Keratinocyte (primary cell): ENCODE results near the gene C4orf51. TPM values are rescaled to one million over a fixed set of nuclear protein-coding genes. Genes with fewer than 3 reads are reported as not detected.
"Not testable (repeated sequence)": the region's sequence is repeated elsewhere in the genome, so short reads cannot be mapped to it uniquely, and the experiment has no call there.

Source experiments
- DNase-seq: peaks from one replicate; pipeline ENCODE4 v3.0.0-alpha.2; 2011; ENCODE audit warnings: low read depth, missing footprints, low spot score
- FAIRE-seq: peaks from 2 replicates; lab custom pipeline; 2011; peaks lifted over from hg19 to GRCh38; lab: Jason Lieb, UNC
- H2AFZ ChIP-seq: 2 replicates; pipeline ENCODE4 v1.6.0; 2012; ENCODE audit warnings: low read length, control low read depth, inconsistent platforms; ENCODE audit not compliant: control insufficient read depth
- H3K27ac ChIP-seq: 2 replicates; pipeline ENCODE4 v1.5.1; 2011; ENCODE audit warnings: low read length; ENCODE audit not compliant: control insufficient read depth, insufficient read depth
- H3K27me3 ChIP-seq: 3 replicates; pipeline ENCODE4 v1.6.0; 2011; ENCODE audit warnings: low read length; ENCODE audit not compliant: control insufficient read depth, insufficient read depth; ENCODE audit errors: extremely low read depth
- H3K36me3 ChIP-seq, 2 experiments: 2 replicates in 1 of 2; 3 replicates in 1 of 2; pipeline ENCODE4 v1.5.1; 2011; ENCODE audit warnings: low read length in 2 of 2, mild to moderate bottlenecking in 1 of 2; ENCODE audit not compliant: control insufficient read depth in 2 of 2, insufficient read depth in 2 of 2; ENCODE audit errors: extremely low read depth in 1 of 2
- H3K4me1 ChIP-seq: 3 replicates; pipeline ENCODE4 v1.5.1; 2011; ENCODE audit warnings: low read length; ENCODE audit not compliant: control insufficient read depth, insufficient read depth; ENCODE audit errors: extremely low read depth
- H3K4me2 ChIP-seq: 3 replicates; pipeline ENCODE4 v1.6.0; 2011; ENCODE audit warnings: low read depth, low read length; ENCODE audit not compliant: control insufficient read depth, insufficient read depth; ENCODE audit errors: extremely low read depth
- H3K4me3 ChIP-seq, 3 experiments: fragments of 200-600 bp in 1 of 3; sonication (generic) in 1 of 3; 2 replicates in 2 of 3; 3 replicates in 1 of 3; pipeline ENCODE4 v1.5.1; 2011 to 2016; ENCODE audit warnings: low read length in 3 of 3, mild to moderate bottlenecking in 3 of 3, control low read depth in 2 of 3, inconsistent platforms in 1 of 3, low read depth in 1 of 3, mixed read lengths in 1 of 3, mixed run types in 1 of 3, moderate library complexity in 1 of 3; ENCODE audit not compliant: control insufficient read depth in 2 of 3, insufficient read depth in 2 of 3; ENCODE audit errors: extremely low read depth in 1 of 3
- H3K79me2 ChIP-seq: 2 replicates; pipeline ENCODE4 v1.6.0; 2012; ENCODE audit warnings: low read length; ENCODE audit not compliant: control insufficient read depth, insufficient read depth
- H3K9ac ChIP-seq: 3 replicates; pipeline ENCODE4 v1.6.0; 2011; ENCODE audit warnings: low read length; ENCODE audit not compliant: control insufficient read depth, insufficient read depth; ENCODE audit errors: extremely low read depth
- H3K9me1 ChIP-seq: 3 replicates; pipeline ENCODE4 v1.6.0; 2011; ENCODE audit warnings: low read length; ENCODE audit not compliant: control insufficient read depth, insufficient read depth; ENCODE audit errors: extremely low read depth
- H3K9me3 ChIP-seq: 2 replicates; pipeline ENCODE4 v1.5.1; 2012; ENCODE audit warnings: low read depth, low read length; ENCODE audit not compliant: control insufficient read depth
- H4K20me1 ChIP-seq: 3 replicates; pipeline ENCODE4 v1.6.0; 2011; ENCODE audit warnings: low read length; ENCODE audit not compliant: control insufficient read depth, insufficient read depth; ENCODE audit errors: extremely low read depth
- CTCF ChIP-seq, 3 experiments: IDR thresholded peaks in 1 of 3; conservative IDR thresholded peaks in 1 of 3; optimal IDR thresholded peaks in 1 of 3; 2 replicates in 2 of 3; 3 replicates in 1 of 3; pipeline versions ENCODE3 to v1.5.1; 2011; ENCODE audit warnings: low read length in 3 of 3, mild to moderate bottlenecking in 3 of 3, moderate library complexity in 2 of 3, control low read depth in 1 of 3, inconsistent platforms in 1 of 3; ENCODE audit not compliant: insufficient read depth in 2 of 3; ENCODE audit errors: extremely low read depth in 1 of 3
- EZH2 ChIP-seq: IDR thresholded peaks from one replicate; pipeline ENCODE4 v1.6.1; 2012; ENCODE audit warnings: inconsistent platforms, mild to moderate bottlenecking, low read length, moderate library complexity
- dilution Hi-C: fragments of 300-500 bp; cut with MboI; formaldehyde crosslinking; loops from one replicate; pipeline ENCODE4 v1.7.0; 2020; ENCODE audit warnings: low sequenced_read_pairs; ENCODE audit not compliant: extremely low pct_ligation_motif_present
- polyA plus RNA-seq, 5 experiments: library from polyadenylated mRNA; depleted of rRNA in 3 of 5; stranded (reverse) in 3 of 5; stranded (forward) in 1 of 5; unstranded in 1 of 5; fragments of >200 nt; gene quantifications; 1 replicate in 1 of 5; 2 replicates in 3 of 5; 3 replicates in 1 of 5; pipeline versions ENCODE4 v1.2.1 to v1.2.3, GENCODE V29; 2011 to 2012; ENCODE audit warnings: missing spikeins in 2 of 5, low read depth in 1 of 5, low replicate concordance in 1 of 5

The C4orf51 gene
- polyA plus RNA-seq, 1 donor (not counting 4 experiments of a cell fraction or from before 2014, with no cell fraction given), result not detected

- H2AFZ ChIP-seq, result no peak overlapping the region
- TF ChIP-seq CTCF (optimal IDR thresholded peaks at IDR 0.05 in 1 of 3, IDR thresholded peaks at IDR 0.05 in 1 of 3, conservative IDR thresholded peaks at IDR 0.05 in 1 of 3; ENCODE audit: extremely low read depth in 1 of 3, insufficient read depth in 2 of 3, low read length in 3 of 3) (no peak), EZH2 (no peak)
- H3K27me3 ChIP-seq, result no peaks in the 10 kb centered on the region
- FAIRE-seq, result no peak
- no peaks in the 10 kb centered on the region for H4K20me1 ChIP-seq
- no peak overlapping the region for H3K27ac ChIP-seq
- peaks cover 1 to 4% of the 10 kb centered on the region in 2 experiments for H3K36me3 ChIP-seq
- H3K4me3 ChIP-seq, result no peak overlapping the region
- no peak overlapping the region for H3K4me2 ChIP-seq
- no peaks in the 10 kb centered on the region for H3K79me2 ChIP-seq
- DNase-seq, result no peak
- H3K9me3 ChIP-seq, result no peaks in the 10 kb centered on the region
- dilution Hi-C loops, result no loop called here
- H3K9ac ChIP-seq, result no peak overlapping the region
- H3K4me1 ChIP-seq, result peaks cover 5% of the 10 kb centered on the region
- H3K9me1 ChIP-seq, result no peaks in the 10 kb centered on the region
Measured at GRCh38 chr4:145635630-145636029, 44.3 kb upstream of the C4orf51 start.

- H3K27me3 ChIP-seq, result no peaks in the 10 kb centered on the region
- no peak for FAIRE-seq
- dilution Hi-C loops, result no loop called here
Measured at GRCh38 chr4:145639186-145639698, 40.7 kb upstream of the C4orf51 start.

GRCh38 chr4:145640236-145640635 is 39.7 kb upstream of the C4orf51 start:
- H3K4me1 ChIP-seq, H3K4me2 ChIP-seq, H3K4me3 ChIP-seq, DNase-seq, H3K27me3 ChIP-seq, dilution Hi-C loops, H3K9ac ChIP-seq, H3K9me3 ChIP-seq, H2AFZ ChIP-seq, H3K9me1 ChIP-seq, FAIRE-seq, H4K20me1 ChIP-seq, H3K36me3 ChIP-seq, H3K27ac ChIP-seq, H3K79me2 ChIP-seq: not testable (repeated sequence)

More at GRCh38 chr4:145639186-145639698, 40.7 kb upstream of the C4orf51 start:
- Histone ChIP-seq H4K20me1 (no peaks in the 10 kb centered on the region), H3K36me3 (peaks cover 1 to 4% of the 10 kb centered on the region in 2 experiments), H3K79me2 (no peaks in the 10 kb centered on the region), H3K4me2 (no peak overlapping the region), H3K9me3 (no peaks in the 10 kb centered on the region), H2AFZ (no peak overlapping the region), H3K9ac (no peak overlapping the region), H3K4me1 (no peaks in the 10 kb centered on the region), H3K9me1 (no peaks in the 10 kb centered on the region), H3K4me3 (no peak overlapping the region), H3K27ac (no peak overlapping the region)
- DNase-seq, result no peak
- TF ChIP-seq CTCF (optimal IDR thresholded peaks at IDR 0.05 in 1 of 3, IDR thresholded peaks at IDR 0.05 in 1 of 3, conservative IDR thresholded peaks at IDR 0.05 in 1 of 3; ENCODE audit: extremely low read depth in 1 of 3, insufficient read depth in 2 of 3, low read length in 3 of 3) (no peak), EZH2 (no peak)
